MM.1S (cell line): ENCODE results near the gene COL11A2.

ENCODE experiments used
- EZH2phosphoT487 ChIP-seq: fragments of 300-600 bp; sonication (generic); IDR thresholded peaks from 2 replicates; pipeline ENCODE4 v1.6.1; 2018; ENCODE audit warnings: antibody characterized with exemption, low read length
- TF ChIP-seq, protein P1 (sequence below): fragments of 300-600 bp; sonication (generic); IDR thresholded peaks from 2 replicates; pipeline ENCODE4 v1.5.1; 2016; ENCODE audit warnings: antibody characterized with exemption, low read length, mixed read lengths

GRCh38 chr6:33235221-33235634 is 43.0 kb upstream of the COL11A2 start:
- TF ChIP-seq, protein P1, sequence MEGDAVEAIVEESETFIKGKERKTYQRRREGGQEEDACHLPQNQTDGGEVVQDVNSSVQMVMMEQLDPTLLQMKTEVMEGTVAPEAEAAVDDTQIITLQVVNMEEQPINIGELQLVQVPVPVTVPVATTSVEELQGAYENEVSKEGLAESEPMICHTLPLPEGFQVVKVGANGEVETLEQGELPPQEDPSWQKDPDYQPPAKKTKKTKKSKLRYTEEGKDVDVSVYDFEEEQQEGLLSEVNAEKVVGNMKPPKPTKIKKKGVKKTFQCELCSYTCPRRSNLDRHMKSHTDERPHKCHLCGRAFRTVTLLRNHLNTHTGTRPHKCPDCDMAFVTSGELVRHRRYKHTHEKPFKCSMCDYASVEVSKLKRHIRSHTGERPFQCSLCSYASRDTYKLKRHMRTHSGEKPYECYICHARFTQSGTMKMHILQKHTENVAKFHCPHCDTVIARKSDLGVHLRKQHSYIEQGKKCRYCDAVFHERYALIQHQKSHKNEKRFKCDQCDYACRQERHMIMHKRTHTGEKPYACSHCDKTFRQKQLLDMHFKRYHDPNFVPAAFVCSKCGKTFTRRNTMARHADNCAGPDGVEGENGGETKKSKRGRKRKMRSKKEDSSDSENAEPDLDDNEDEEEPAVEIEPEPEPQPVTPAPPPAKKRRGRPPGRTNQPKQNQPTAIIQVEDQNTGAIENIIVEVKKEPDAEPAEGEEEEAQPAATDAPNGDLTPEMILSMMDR = no peak
- TF ChIP-seq EZH2phosphoT487 = no peak
